Spleen (tissue), 11 donors: ENCODE measurements around the gene HDAC5. TPM values are rescaled to one million over a fixed set of nuclear protein-coding genes. Genes with fewer than 3 reads are reported as not detected.

Experiments
- DNase-seq: peaks from one replicate; pipeline ENCODE4 v3.0.0-alpha.2; 2020
- H3K27ac ChIP-seq, 8 donors: fragments of 200-600 bp; sonication (generic) in 7 of 8; 1 replicate in 4 of 8; 2 replicates in 4 of 8; pipeline versions ENCODE4 v1.5.0 to v1.8.0; 2016 to 2021; ENCODE audit warnings: inconsistent platforms in 4 of 8, mild to moderate bottlenecking in 4 of 8, moderate library complexity in 1 of 8
- H3K27me3 ChIP-seq, 7 donors: fragments of 200-600 bp; sonication (generic) in 6 of 7; replicated peaks in 1 of 7; 1 replicate in 4 of 7; 2 replicates in 3 of 7; pipeline versions ENCODE4 v1.5.0 to v1.8.0; 2016 to 2021; ENCODE audit warnings: inconsistent platforms in 3 of 7, mild to moderate bottlenecking in 1 of 7
- H3K36me3 ChIP-seq, 6 donors: fragments of 200-600 bp; sonication (generic) in 5 of 6; 1 replicate in 4 of 6; 2 replicates in 2 of 6; pipeline versions ENCODE4 v1.5.0 to v1.8.0; 2016 to 2021; ENCODE audit warnings: inconsistent platforms in 2 of 6
- H3K4me1 ChIP-seq, 6 donors: fragments of 200-600 bp; sonication (generic) in 5 of 6; 1 replicate in 3 of 6; 2 replicates in 3 of 6; pipeline versions ENCODE4 v1.5.0 to v1.8.0; 2016 to 2021; ENCODE audit warnings: inconsistent platforms in 3 of 6
- H3K4me3 ChIP-seq, 8 donors: fragments of 200-600 bp; sonication (generic) in 7 of 8; 1 replicate in 4 of 8; 2 replicates in 4 of 8; pipeline versions ENCODE4 v1.5.0 to v1.8.0; 2016 to 2021; ENCODE audit warnings: inconsistent platforms in 4 of 8, mild to moderate bottlenecking in 4 of 8, moderate library complexity in 2 of 8
- H3K9me3 ChIP-seq, 8 donors: fragments of 200-600 bp; sonication (generic) in 7 of 8; 1 replicate in 4 of 8; 2 replicates in 4 of 8; pipeline versions ENCODE4 v1.5.0 to v1.8.0; 2016 to 2021; ENCODE audit warnings: inconsistent platforms in 4 of 8
- CTCF ChIP-seq, 11 experiments: fragments of 200-600 bp in 7 of 11; fragments of 450-650 bp in 4 of 11; sonication (generic) in 4 of 11; IDR thresholded peaks in 8 of 11; conservative IDR thresholded peaks in 3 of 11; 1 replicate in 7 of 11; 2 replicates in 4 of 11; pipeline versions ENCODE4 v1.4.0 to v1.8.0; 2016 to 2021; ENCODE audit warnings: antibody characterized with exemption in 11 of 11, inconsistent platforms in 4 of 11, mild to moderate bottlenecking in 1 of 11
- POLR2A ChIP-seq, 3 donors: fragments of 450-650 bp; IDR thresholded peaks; one replicate each; pipeline ENCODE4 v1.5.1; 2017; ENCODE audit warnings: antibody characterized with exemption in 3 of 3, mild to moderate bottlenecking in 1 of 3
- POLR2AphosphoS5 ChIP-seq, 3 donors: sonication (generic); formaldehyde crosslinking; IDR thresholded peaks; one replicate each; pipeline ENCODE4 v1.5.1; 2017; ENCODE audit warnings: antibody characterized with exemption in 3 of 3
- WGBS, 5 donors: extraction: QIAGEN DNeasy Blood & Tissue Kit in 3 of 5; methylation state at CpG; one replicate each; pipeline versions ENCODE4 v1.1.5 to v1.1.7; 2013 to 2018; 5-methylcytosine and 5-hydroxymethylcytosine counted together
- intact Hi-C: fragments of 100-400 bp; cut with DNase I; formaldehyde crosslinking; loops from one replicate; pipeline ENCODE4 v1.15.0; 2023; ENCODE audit warnings: low total_unique reads
- polyA plus RNA-seq, 3 donors: library from polyadenylated mRNA; stranded (reverse); fragments of 200-250 nt; gene quantifications; one replicate each; pipeline ENCODE4 v1.2.1, GENCODE V29; 2013
- total RNA-seq, 7 donors: library from RNA; depleted of rRNA in 3 of 7; stranded (reverse); fragments of >200 nt in 3 of 7; fragmentation: NEBNext Ultra II Directional in 4 of 7; extraction: Animal tissue kit (Norgen Biotek cat#: 25700) in 4 of 7; gene quantifications; one replicate each; pipeline versions ENCODE4 v1.1.0 to v1.2.1, GENCODE V29; 2016 to 2021
- donor health status: healthy with polysubstance abuse.
- donor health status: DM: no; HTN: no; CAD: no; lungs with moderate emphysema.
- donor health status: DM: no; HTN: no; CAD: no.
- donor health status: Bipolar disorder and iron deficiency.
- donor health status: healthy.
- donor health status: DM: no; HTN: no; CAD: no.
- donor health status: DM: yes; HTN: yes; CAD: no.

Gene HDAC5
- total and polyA plus RNA-seq, 10 donors, result 18.5 to 72.9 (median 46.7) TPM

GRCh38 chr17:44045486-44045885 lies 78.0 kb downstream of the HDAC5 start:
- TF ChIP-seq POLR2A (IDR thresholded peaks at IDR 0.05) (no peak), CTCF (IDR thresholded peaks at IDR 0.05 in 8 of 11, conservative IDR thresholded peaks at IDR 0.05 in 3 of 11) (no peak), POLR2AphosphoS5 (IDR thresholded peaks at IDR 0.05) (no peak)
- Histone ChIP-seq H3K9me3 (no peaks in the 10 kb centered on the region), H3K4me1 (peaks cover 0 to 45% (median 25%) of the 10 kb centered on the region in 6 donors), H3K36me3 (peaks cover 0 to 57% (median 22%) of the 10 kb centered on the region in 6 donors), H3K4me3 (no peak overlapping the region), H3K27me3 (no peaks in the 10 kb centered on the region), H3K27ac (no peak overlapping the region)
- DNase-seq, result no peak
- intact Hi-C loops, result no loop called here
- WGBS, 5 donors, result 89 to 97% (median 96%) methylated on average over 4 of the region's 4 CpGs

- Histone ChIP-seq H3K4me3 (no peak overlapping the region), H3K27me3 (no peaks in the 10 kb centered on the region), H3K27ac (peak overlapping the region in 2 of 8 donors; percentile 15 to 19), H3K36me3 (peaks cover 0 to 56% (median 13%) of the 10 kb centered on the region in 6 donors), H3K9me3 (no peaks in the 10 kb centered on the region), H3K4me1 (peaks cover 0 to 46% (median 30%) of the 10 kb centered on the region in 6 donors)
- TF ChIP-seq POLR2A (IDR thresholded peaks at IDR 0.05), result no peak
- intact Hi-C loops, result no loop called here
- no peak for DNase-seq
- WGBS, 5 donors, result 29 to 80% (median 62%) methylated on average over 1 of the region's 1 CpG
Measured at GRCh38 chr17:44044071-44044470, 79.4 kb downstream of the HDAC5 start.

- H3K27ac ChIP-seq, result peak overlapping the region in 3 of 8 donors; percentile 15 to 38 (median 19)
- 44 to 71% (median 54%) methylated on average over 4 of the region's 4 CpGs for WGBS, 5 donors
- H3K27me3 ChIP-seq, result no peaks in the 10 kb centered on the region
- intact Hi-C loops, result no loop called here
- TF ChIP-seq POLR2A (IDR thresholded peaks at IDR 0.05) (no peak), POLR2AphosphoS5 (IDR thresholded peaks at IDR 0.05) (no peak), CTCF (IDR thresholded peaks at IDR 0.05 in 8 of 11, conservative IDR thresholded peaks at IDR 0.05 in 3 of 11) (no peak)
- H3K4me3 ChIP-seq, result no peak overlapping the region
- H3K36me3 ChIP-seq, result peaks cover 0 to 56% (median 14%) of the 10 kb centered on the region in 6 donors
- H3K4me1 ChIP-seq, result peaks cover 0 to 46% (median 30%) of the 10 kb centered on the region in 6 donors
- DNase-seq, result no peak
- no peaks in the 10 kb centered on the region for H3K9me3 ChIP-seq
Measured at GRCh38 chr17:44043272-44043696, 80.2 kb downstream of the HDAC5 start.

GRCh38 chr17:44039829-44040635 lies 83.4 kb downstream of the HDAC5 start:
- H3K4me3 ChIP-seq, result no peak overlapping the region
- H3K27ac ChIP-seq, result no peak overlapping the region
- TF ChIP-seq POLR2A (IDR thresholded peaks at IDR 0.05), result no peak
- TF ChIP-seq CTCF (IDR thresholded peaks at IDR 0.05 in 8 of 11, conservative IDR thresholded peaks at IDR 0.05 in 3 of 11), result no peak
- no peak for TF ChIP-seq POLR2AphosphoS5 (IDR thresholded peaks at IDR 0.05)
- no peaks in the 10 kb centered on the region for H3K9me3 ChIP-seq
- H3K27me3 ChIP-seq, result no peaks in the 10 kb centered on the region
- H3K36me3 ChIP-seq, result peaks cover 3 to 51% (median 34%) of the 10 kb centered on the region in 6 donors
- intact Hi-C loops, result loop anchor here (2.0 kb wide), 1 partner anchor 95 kb away; no protein-coding TSS in a partner anchor
- peaks cover 0 to 46% (median 28%) of the 10 kb centered on the region in 6 donors for H3K4me1 ChIP-seq
- no peak for DNase-seq
- 81 to 90% (median 86%) methylated on average over 6 of the region's 6 CpGs for WGBS, 5 donors
